ENCODE measurements around the gene GPC6. TPM values are rescaled to one million over a fixed set of nuclear protein-coding genes. Genes with fewer than 3 reads are reported as not detected.

The GPC6 gene
- total and polyA plus RNA-seq, 10 donors: 0.22 to 9.3 (median 4.5) TPM

DNA sequence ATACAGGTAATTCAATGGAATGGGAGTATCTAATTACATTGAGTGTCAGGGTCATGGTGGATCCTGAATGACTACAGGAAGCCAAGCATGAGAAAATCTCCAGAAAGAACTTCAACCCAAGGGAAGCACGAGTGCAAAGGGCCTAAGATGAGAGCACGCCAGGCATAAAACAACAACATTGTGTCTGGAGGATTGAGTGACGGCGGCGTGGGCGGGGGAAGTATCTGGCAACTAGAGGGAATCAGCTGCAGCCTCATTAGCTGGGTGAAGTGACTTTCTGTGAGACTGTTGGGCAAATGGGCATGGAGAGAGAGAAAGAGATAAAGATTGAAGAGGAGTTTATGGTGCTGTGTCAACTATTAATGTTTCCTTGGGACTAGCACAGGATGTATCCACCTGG is 194.3 kb downstream of the GPC6 start:
- Histone ChIP-seq H3K4me3 (no peak overlapping the region), H3K36me3 (no peaks in the 10 kb centered on the region), H3K27me3 (replicated peaks in 1 of 7) (no peaks in the 10 kb centered on the region), H3K27ac (no peak overlapping the region), H3K4me1 (no peaks in the 10 kb centered on the region), H3K9me3 (peaks cover 0 to 3% (median 0%) of the 10 kb centered on the region in 8 donors)
- no peak for DNase-seq
- intact Hi-C loops (cut with DNase I; ENCODE audit: low total_unique reads): no loop called here
- 83 to 93% (median 87%) methylated on average over 6 of the region's 6 CpGs for WGBS, 5 donors
- TF ChIP-seq, protein P1, sequence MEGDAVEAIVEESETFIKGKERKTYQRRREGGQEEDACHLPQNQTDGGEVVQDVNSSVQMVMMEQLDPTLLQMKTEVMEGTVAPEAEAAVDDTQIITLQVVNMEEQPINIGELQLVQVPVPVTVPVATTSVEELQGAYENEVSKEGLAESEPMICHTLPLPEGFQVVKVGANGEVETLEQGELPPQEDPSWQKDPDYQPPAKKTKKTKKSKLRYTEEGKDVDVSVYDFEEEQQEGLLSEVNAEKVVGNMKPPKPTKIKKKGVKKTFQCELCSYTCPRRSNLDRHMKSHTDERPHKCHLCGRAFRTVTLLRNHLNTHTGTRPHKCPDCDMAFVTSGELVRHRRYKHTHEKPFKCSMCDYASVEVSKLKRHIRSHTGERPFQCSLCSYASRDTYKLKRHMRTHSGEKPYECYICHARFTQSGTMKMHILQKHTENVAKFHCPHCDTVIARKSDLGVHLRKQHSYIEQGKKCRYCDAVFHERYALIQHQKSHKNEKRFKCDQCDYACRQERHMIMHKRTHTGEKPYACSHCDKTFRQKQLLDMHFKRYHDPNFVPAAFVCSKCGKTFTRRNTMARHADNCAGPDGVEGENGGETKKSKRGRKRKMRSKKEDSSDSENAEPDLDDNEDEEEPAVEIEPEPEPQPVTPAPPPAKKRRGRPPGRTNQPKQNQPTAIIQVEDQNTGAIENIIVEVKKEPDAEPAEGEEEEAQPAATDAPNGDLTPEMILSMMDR (IDR thresholded peaks at IDR 0.05 in 8 of 11, conservative IDR thresholded peaks at IDR 0.05 in 3 of 11): no peak
- no peak for TF ChIP-seq POLR2A (IDR thresholded peaks at IDR 0.05)
- TF ChIP-seq POLR2AphosphoS5 (IDR thresholded peaks at IDR 0.05): no peak

DNA sequence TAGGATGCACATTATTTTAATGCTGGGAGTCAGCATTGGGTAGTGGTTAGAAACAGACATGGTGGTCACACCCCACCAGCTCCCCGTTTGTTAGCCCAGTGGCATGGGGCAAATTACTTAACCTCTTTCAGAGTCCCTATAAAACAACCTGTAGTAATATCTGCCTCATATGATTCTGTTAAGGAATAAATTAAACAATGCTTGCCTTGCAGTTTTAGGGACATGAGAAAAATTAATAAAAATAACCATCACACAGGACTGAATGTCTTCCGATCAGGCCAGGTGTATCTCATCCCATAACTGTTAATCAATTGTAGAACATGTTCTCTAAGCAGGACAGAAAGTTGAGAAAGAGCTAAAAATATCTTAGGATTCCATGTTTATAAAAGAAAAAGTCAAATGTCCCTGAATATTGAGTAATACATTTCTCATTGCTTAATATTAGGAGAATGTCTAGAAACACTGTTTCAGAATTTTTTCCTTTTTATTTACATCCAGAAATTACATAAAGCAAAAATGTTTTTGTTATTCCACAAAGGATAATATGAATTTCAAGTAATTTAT is 196.5 kb downstream of the GPC6 start:
- TF ChIP-seq POLR2A (IDR thresholded peaks at IDR 0.05) (no peak), POLR2AphosphoS5 (IDR thresholded peaks at IDR 0.05) (no peak)
- TF ChIP-seq, protein P1 (IDR thresholded peaks at IDR 0.05 in 8 of 11, conservative IDR thresholded peaks at IDR 0.05 in 3 of 11): no peak
- Histone ChIP-seq H3K36me3 (no peaks in the 10 kb centered on the region), H3K27ac (no peak overlapping the region), H3K4me3 (no peak overlapping the region), H3K4me1 (no peaks in the 10 kb centered on the region), H3K9me3 (peaks cover 0 to 7% (median 0%) of the 10 kb centered on the region in 8 donors), H3K27me3 (replicated peaks in 1 of 7) (no peaks in the 10 kb centered on the region)
- intact Hi-C loops (cut with DNase I; ENCODE audit: low total_unique reads): no loop called here
- no peak for DNase-seq
- WGBS, 5 donors: 84 to 93% (median 87%) methylated on average over 2 of the region's 2 CpGs

DNA sequence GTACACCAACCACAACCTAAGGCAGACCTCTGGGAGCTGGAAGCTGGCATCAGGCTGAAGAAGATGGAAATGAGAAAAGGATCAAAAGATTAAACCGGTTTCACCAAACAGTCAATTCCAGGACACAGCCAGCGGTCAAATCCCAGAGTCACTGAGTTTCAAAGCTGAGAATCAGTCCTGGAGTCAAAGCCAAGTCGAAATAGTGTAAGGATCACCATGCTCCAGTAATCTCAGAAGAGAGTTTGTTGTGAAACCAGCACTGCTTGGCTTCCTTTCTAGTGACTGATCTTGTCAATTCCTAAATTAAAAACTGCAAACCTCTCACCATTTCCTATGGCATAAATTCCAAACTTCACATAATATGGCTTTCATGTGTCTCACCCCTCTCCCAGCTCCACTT is 198.8 kb downstream of the GPC6 start:
- no peak overlapping the region for H3K4me3 ChIP-seq
- H3K4me1 ChIP-seq: no peaks in the 10 kb centered on the region
- no peaks in the 10 kb centered on the region for H3K36me3 ChIP-seq
- H3K27ac ChIP-seq: no peak overlapping the region
- H3K27me3 ChIP-seq (replicated peaks in 1 of 7): no peaks in the 10 kb centered on the region
- peaks cover 0 to 7% (median 0%) of the 10 kb centered on the region in 8 donors for H3K9me3 ChIP-seq
- no peak for DNase-seq
- TF ChIP-seq POLR2AphosphoS5 (IDR thresholded peaks at IDR 0.05) (no peak), POLR2A (IDR thresholded peaks at IDR 0.05) (no peak)
- TF ChIP-seq, protein P1 (IDR thresholded peaks at IDR 0.05 in 8 of 11, conservative IDR thresholded peaks at IDR 0.05 in 3 of 11): no peak
- intact Hi-C loops (cut with DNase I; ENCODE audit: low total_unique reads): no loop called here
- 82 to 88% (median 86%) methylated on average over 3 of the region's 3 CpGs for whole genome bisulfite sequencing, 5 donors

DNA sequence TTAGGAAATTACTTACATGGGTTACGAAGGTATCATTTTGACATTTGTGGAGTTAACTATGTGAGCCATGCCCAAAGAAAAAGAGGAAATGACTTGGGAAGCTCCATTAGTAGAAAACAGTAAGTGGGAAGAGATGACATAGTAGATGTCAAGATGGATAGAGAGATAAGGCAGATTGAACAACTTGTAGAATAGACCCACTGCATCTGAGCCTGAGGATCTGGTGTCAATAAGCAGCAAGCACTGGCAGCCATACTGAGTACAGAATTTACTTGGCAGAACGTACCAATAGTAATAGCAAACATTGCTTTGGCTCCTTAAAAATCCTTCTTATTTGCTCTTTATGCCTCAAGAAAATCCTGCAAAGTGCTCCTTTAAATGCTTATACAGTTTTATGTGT is 203.8 kb downstream of the GPC6 start:
- H3K27me3 ChIP-seq (replicated peaks in 1 of 7): no peaks in the 10 kb centered on the region
- no peaks in the 10 kb centered on the region for H3K36me3 ChIP-seq
- TF ChIP-seq POLR2A (IDR thresholded peaks at IDR 0.05) (no peak), POLR2AphosphoS5 (IDR thresholded peaks at IDR 0.05) (no peak)
- TF ChIP-seq, protein P1 (IDR thresholded peaks at IDR 0.05 in 8 of 11, conservative IDR thresholded peaks at IDR 0.05 in 3 of 11): no peak
- WGBS, 5 donors: 67 to 80% (median 75%) methylated on average over 2 of the region's 2 CpGs
- no peak overlapping the region for H3K4me3 ChIP-seq
- no peaks in the 10 kb centered on the region for H3K4me1 ChIP-seq
- no peak for DNase-seq
- peaks cover 0 to 7% (median 0%) of the 10 kb centered on the region in 8 donors for H3K9me3 ChIP-seq
- no peak overlapping the region for H3K27ac ChIP-seq
- intact Hi-C loops (cut with DNase I; ENCODE audit: low total_unique reads): no loop called here
